H9 (cell line): Measurements from ENCODE around the gene NECAB3. TPM values are rescaled to one million over a fixed set of nuclear protein-coding genes. Genes with fewer than 3 reads are reported as not detected.

Experiments
- DNase-seq: peaks from one replicate; pipeline ENCODE4 v3.0.0-alpha.2; 2017
- H2AFZ ChIP-seq: one replicate; pipeline ENCODE4 v1.6.1; 2013; ENCODE audit warnings: mild to moderate bottlenecking, low read length, control low read depth, moderate library complexity
- H2AK5ac ChIP-seq: 2 replicates; pipeline ENCODE4 v1.6.1; 2013; ENCODE audit warnings: low read length, control low read depth, mixed read lengths; ENCODE audit not compliant: insufficient read length
- H2BK120ac ChIP-seq: one replicate; pipeline ENCODE4 v1.6.1; 2013; ENCODE audit warnings: low read depth, mild to moderate bottlenecking, low read length, control low read depth, inconsistent platforms; ENCODE audit not compliant: poor library complexity, severe bottlenecking
- H2BK12ac ChIP-seq: 2 replicates; pipeline ENCODE4 v1.6.1; 2013; ENCODE audit warnings: low read length, control low read depth, mixed read lengths, low read depth; ENCODE audit not compliant: insufficient read length
- H2BK15ac ChIP-seq: 2 replicates; pipeline ENCODE4 v1.6.1; 2013; ENCODE audit warnings: low read depth, low read length, control low read depth
- H2BK20ac ChIP-seq: one replicate; pipeline ENCODE4 v1.6.1; 2013; ENCODE audit warnings: low read depth, mild to moderate bottlenecking, low read length, control low read depth, inconsistent platforms; ENCODE audit not compliant: poor library complexity, severe bottlenecking
- H2BK5ac ChIP-seq: 2 replicates; pipeline ENCODE4 v1.6.1; 2013; ENCODE audit warnings: low read length, control low read depth, mixed read lengths; ENCODE audit not compliant: insufficient read length
- H3K14ac ChIP-seq: 2 replicates; pipeline ENCODE4 v1.6.1; 2013; ENCODE audit warnings: low read length, control low read depth; ENCODE audit not compliant: insufficient read depth
- H3K18ac ChIP-seq: 2 replicates; pipeline ENCODE4 v1.6.1; 2013; ENCODE audit warnings: low read depth, mild to moderate bottlenecking, mixed read lengths, low read length, control low read depth; ENCODE audit not compliant: insufficient read length
- H3K23ac ChIP-seq: 2 replicates; pipeline ENCODE4 v1.6.1; 2013; ENCODE audit warnings: low read length, control low read depth, mixed read lengths, low read depth; ENCODE audit not compliant: insufficient read length
- H3K23me2 ChIP-seq: 2 replicates; pipeline ENCODE4 v1.6.1; 2013; ENCODE audit warnings: low read depth, mild to moderate bottlenecking, mixed read lengths, low read length, control low read depth; ENCODE audit not compliant: insufficient read length, poor library complexity, severe bottlenecking
- H3K27ac ChIP-seq: 2 replicates; pipeline ENCODE4 v1.5.1; 2013; ENCODE audit warnings: low read length, control low read depth, mixed read lengths, low read depth; ENCODE audit not compliant: insufficient read length
- H3K27me3 ChIP-seq: 2 replicates; pipeline ENCODE4 v1.6.1; 2013; ENCODE audit warnings: low read length, control low read depth, inconsistent platforms; ENCODE audit not compliant: insufficient read depth
- H3K4ac ChIP-seq: 2 replicates; pipeline ENCODE4 v1.6.1; 2013; ENCODE audit warnings: low read depth, mild to moderate bottlenecking, control low read depth, inconsistent platforms, low read length, moderate library complexity
- H3K4me1 ChIP-seq: 2 replicates; pipeline ENCODE4 v1.6.1; 2013; ENCODE audit warnings: low read length, control low read depth, inconsistent platforms; ENCODE audit not compliant: insufficient read depth
- H3K4me2 ChIP-seq: 2 replicates; pipeline ENCODE4 v1.6.1; 2013; ENCODE audit warnings: low read length, control low read depth, mixed read lengths; ENCODE audit not compliant: insufficient read length, insufficient read depth
- H3K56ac ChIP-seq: 2 replicates; pipeline ENCODE4 v1.6.1; 2013; ENCODE audit warnings: low read depth, mild to moderate bottlenecking, mixed read lengths, low read length, control low read depth; ENCODE audit not compliant: insufficient read length
- H3K79me1 ChIP-seq: 2 replicates; pipeline ENCODE4 v1.6.1; 2013; ENCODE audit warnings: low read depth, mild to moderate bottlenecking, moderate library complexity, low read length, control low read depth, inconsistent platforms; ENCODE audit not compliant: insufficient read depth, poor library complexity, severe bottlenecking
- H3K79me2 ChIP-seq: 2 replicates; pipeline ENCODE4 v1.6.1; 2013; ENCODE audit warnings: low read length, control low read depth, inconsistent platforms; ENCODE audit not compliant: insufficient read depth
- H3K9ac ChIP-seq: 2 replicates; pipeline ENCODE4 v1.6.1; 2013; ENCODE audit warnings: low read length, control low read depth, mixed read lengths; ENCODE audit not compliant: insufficient read length; ENCODE audit errors: extremely low read depth
- H3K9me3 ChIP-seq: one replicate; pipeline ENCODE4 v1.6.1; 2013; ENCODE audit warnings: low read depth, low read length, inconsistent platforms; ENCODE audit not compliant: control insufficient read depth
- H3T11ph ChIP-seq: one replicate; pipeline ENCODE4 v1.6.1; 2013; ENCODE audit warnings: mild to moderate bottlenecking, low read length, control low read depth, inconsistent platforms
- H4K20me1 ChIP-seq: one replicate; pipeline ENCODE4 v1.6.1; 2013; ENCODE audit not compliant: control insufficient read depth, insufficient read length, insufficient read depth
- H4K5ac ChIP-seq: 2 replicates; pipeline ENCODE4 v1.6.1; 2013; ENCODE audit warnings: low read depth, mild to moderate bottlenecking, mixed read lengths, low read length, control low read depth; ENCODE audit not compliant: insufficient read length
- H4K8ac ChIP-seq: replicated peaks from 2 replicates; pipeline ENCODE4 v1.6.1; 2013; ENCODE audit warnings: low read length, control low read depth, mixed read lengths, low read depth; ENCODE audit not compliant: insufficient read length
- H4K91ac ChIP-seq: 2 replicates; pipeline ENCODE4 v1.6.1; 2013; ENCODE audit warnings: low read depth, mild to moderate bottlenecking, moderate library complexity, mixed read lengths, low read length, control low read depth; ENCODE audit not compliant: insufficient read length
- H3K27ac Mint-ChIP-seq, 3 experiments: 2 replicates in 2 of 3; 3 replicates in 1 of 3; pipeline ENCODE4 v1.8.0; 2020 to 2021; ENCODE audit warnings: mixed read lengths in 3 of 3, mild to moderate bottlenecking in 1 of 3, moderate library complexity in 1 of 3
- H3K27me3 Mint-ChIP-seq: 2 replicates; pipeline ENCODE4 v1.8.0; 2021; ENCODE audit warnings: low read depth, mild to moderate bottlenecking, moderate library complexity, mixed read lengths
- H3K36me3 Mint-ChIP-seq, 3 experiments: 2 replicates in 2 of 3; 3 replicates in 1 of 3; pipeline ENCODE4 v1.8.0; 2020 to 2021; ENCODE audit warnings: low read depth in 3 of 3, mixed read lengths in 3 of 3; ENCODE audit not compliant: insufficient read depth in 1 of 3
- H3K4me1 Mint-ChIP-seq, 2 experiments: 2 replicates each; pipeline ENCODE4 v1.8.0; 2020; ENCODE audit warnings: mixed read lengths in 2 of 2
- H3K4me3 Mint-ChIP-seq, 2 experiments: 2 replicates in 1 of 2; 3 replicates in 1 of 2; pipeline ENCODE4 v1.8.0; 2020 to 2021; ENCODE audit warnings: mild to moderate bottlenecking in 2 of 2, mixed read lengths in 2 of 2, moderate library complexity in 1 of 2
- H3K9me3 Mint-ChIP-seq, 2 experiments: 2 replicates in 1 of 2; 3 replicates in 1 of 2; pipeline ENCODE4 v1.8.0; 2020; ENCODE audit warnings: mild to moderate bottlenecking in 2 of 2, mixed read lengths in 2 of 2, moderate library complexity in 1 of 2
- CTCF ChIP-seq: fragments of 200-600 bp; sonication (generic); conservative IDR thresholded peaks from 3 replicates; pipeline ENCODE4 v1.8.0; 2021; ENCODE audit warnings: antibody characterized with exemption, mild to moderate bottlenecking
- WGBS: extraction: QIAGEN DNeasy Blood & Tissue Kit; methylation state at CpG from one replicate; pipeline ENCODE4 v1.1.7; 2013; ENCODE audit warnings: missing lambda C conversion rate, low lambda C conversion rate, mixed read lengths; ENCODE audit not compliant: insufficient read length; ENCODE audit errors: extremely low coverage; 5-methylcytosine and 5-hydroxymethylcytosine counted together
- total RNA-seq: library from RNA; stranded (reverse); gene quantifications from 2 replicates; pipeline ENCODE4 v1.2.1, GENCODE V29; 2021

NECAB3 gene
- total RNA-seq, 1 experiment from 2014 or later: 57.7 TPM

GRCh38 chr20:33696448-33696847, 22.2 kb upstream of the NECAB3 start:
- Histone ChIP-seq H3K23ac (no peak overlapping the region), H3K56ac (no peak overlapping the region), H3K9me3 (no peaks in the 10 kb centered on the region), H4K91ac (no peak overlapping the region), H3K79me2 (no peaks in the 10 kb centered on the region), H4K20me1 (no peaks in the 10 kb centered on the region), H2AK5ac (no peak overlapping the region), H3T11ph (no peak overlapping the region), H2BK15ac (no peak overlapping the region), H2AFZ (no peak overlapping the region), H3K27ac (no peak overlapping the region), H2BK12ac (no peak overlapping the region), H2BK20ac (no peak overlapping the region), H3K4me1 (no peaks in the 10 kb centered on the region), H3K18ac (no peak overlapping the region), H3K27me3 (no peaks in the 10 kb centered on the region), H2BK120ac (no peak overlapping the region), H3K79me1 (no peaks in the 10 kb centered on the region), H4K8ac (no peak overlapping the region), H3K9ac (no peak overlapping the region), H3K14ac (no peak overlapping the region), H3K4me2 (no peak overlapping the region), H3K23me2 (no peaks in the 10 kb centered on the region), H4K5ac (no peak overlapping the region), H2BK5ac (no peak overlapping the region), H3K4ac (no peak overlapping the region)
- no CpG with 5 or more reads among the region's 4 CpGs for WGBS
- Mint-ChIP-seq H3K36me3 (peaks cover 5 to 16% (median 7%) of the 10 kb centered on the region in 3 experiments; a peak in 6 of 7 replicates), H3K4me3 (no peak overlapping the region), H3K4me1 (peaks cover 18 to 19% of the 10 kb centered on the region in 2 experiments), H3K27ac (no peak overlapping the region), H3K9me3 (peaks cover 19% of the 10 kb centered on the region in 2 experiments), H3K27me3 (peaks cover 23% of the 10 kb centered on the region)
- no peak for TF ChIP-seq CTCF
- no peak for DNase-seq
